GM19452 (cell line): ENCODE data around the gene FBXO42.

ENCODE experiments used
- ATAC-seq: cut with Tn5 transposase; IDR thresholded peaks from one replicate; pipeline ENCODE4 v1.9.1; 2021; ENCODE audit not compliant: unreplicated experiment

The FBXO42 gene

GRCh38 chr1:16326833-16327404 is 25.4 kb downstream of the FBXO42 start:
- no peak for ATAC-seq

- no peak for ATAC-seq
These were observed 27.8 kb downstream of the FBXO42 start for GRCh38 chr1:16324456-16324890.

GRCh38 chr1:16321176-16321867 is 31.0 kb downstream of the FBXO42 start:
- ATAC-seq = no peak

GRCh38 chr1:16318555-16318954 is 33.7 kb downstream of the FBXO42 start:
- no peak for ATAC-seq

GRCh38 chr1:16315437-16315836 is 36.8 kb downstream of the FBXO42 start:
- ATAC-seq = no peak

- no peak for ATAC-seq
These were observed 45.1 kb downstream of the FBXO42 start for GRCh38 chr1:16307222-16307621.

GRCh38 chr1:16302709-16303627 is 49.3 kb downstream of the FBXO42 start:
- ATAC-seq = no peak

- no peak for ATAC-seq
These were observed 51.8 kb downstream of the FBXO42 start for GRCh38 chr1:16300436-16300835.

- ATAC-seq = no peak
These were observed 53.6 kb downstream of the FBXO42 start for GRCh38 chr1:16298653-16299052.

- ATAC-seq = no peak
These were observed 55.6 kb downstream of the FBXO42 start for GRCh38 chr1:16296643-16297042.

- ATAC-seq = no peak
These were observed 57.8 kb downstream of the FBXO42 start for GRCh38 chr1:16294219-16295212.

- ATAC-seq = no peak
These were observed 58.7 kb downstream of the FBXO42 start for GRCh38 chr1:16293538-16293937.

- ATAC-seq = no peak
These were observed 59.5 kb downstream of the FBXO42 start for GRCh38 chr1:16292739-16293138.

- ATAC-seq = no peak
These were observed 62.3 kb downstream of the FBXO42 start for GRCh38 chr1:16289959-16290358.

GRCh38 chr1:16286122-16286521 is 66.2 kb downstream of the FBXO42 start:
- ATAC-seq = no peak

- ATAC-seq = no peak
These were observed 70.5 kb downstream of the FBXO42 start for GRCh38 chr1:16281765-16282164.

GRCh38 chr1:16279186-16279585 is 73.1 kb downstream of the FBXO42 start:
- ATAC-seq = no peak

GRCh38 chr1:16276302-16277030 is 75.8 kb downstream of the FBXO42 start:
- no peak for ATAC-seq

- ATAC-seq = no peak
These were observed 76.7 kb downstream of the FBXO42 start for GRCh38 chr1:16275591-16275990.

GRCh38 chr1:16267690-16268180 is 84.5 kb downstream of the FBXO42 start:
- ATAC-seq = no peak
